ENCODE data around the gene BLMH.

BLMH gene

DNA sequence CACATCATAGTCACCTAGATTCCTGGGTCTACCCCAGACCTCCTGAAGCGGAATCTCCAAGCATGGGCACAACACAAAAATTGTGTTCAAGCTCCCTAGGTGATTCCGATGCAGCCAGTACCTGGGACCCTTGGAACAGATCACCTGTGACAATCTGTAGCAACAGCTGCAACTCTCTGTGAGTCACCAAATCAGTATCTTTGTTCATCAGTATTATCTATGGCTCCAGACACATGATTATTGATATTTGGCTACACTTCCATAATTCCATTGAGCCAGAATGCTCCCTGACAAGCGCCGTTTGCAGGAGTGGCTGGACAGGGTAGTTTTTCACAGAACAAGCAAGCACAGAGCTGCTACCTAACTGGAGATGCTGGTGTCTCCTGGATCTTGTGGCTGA, 72.4 kb downstream of the BLMH start:
- no peak for DNase-seq (ENCODE audit: insufficient read length, low spot score)
- TF ChIP-seq, protein P1, sequence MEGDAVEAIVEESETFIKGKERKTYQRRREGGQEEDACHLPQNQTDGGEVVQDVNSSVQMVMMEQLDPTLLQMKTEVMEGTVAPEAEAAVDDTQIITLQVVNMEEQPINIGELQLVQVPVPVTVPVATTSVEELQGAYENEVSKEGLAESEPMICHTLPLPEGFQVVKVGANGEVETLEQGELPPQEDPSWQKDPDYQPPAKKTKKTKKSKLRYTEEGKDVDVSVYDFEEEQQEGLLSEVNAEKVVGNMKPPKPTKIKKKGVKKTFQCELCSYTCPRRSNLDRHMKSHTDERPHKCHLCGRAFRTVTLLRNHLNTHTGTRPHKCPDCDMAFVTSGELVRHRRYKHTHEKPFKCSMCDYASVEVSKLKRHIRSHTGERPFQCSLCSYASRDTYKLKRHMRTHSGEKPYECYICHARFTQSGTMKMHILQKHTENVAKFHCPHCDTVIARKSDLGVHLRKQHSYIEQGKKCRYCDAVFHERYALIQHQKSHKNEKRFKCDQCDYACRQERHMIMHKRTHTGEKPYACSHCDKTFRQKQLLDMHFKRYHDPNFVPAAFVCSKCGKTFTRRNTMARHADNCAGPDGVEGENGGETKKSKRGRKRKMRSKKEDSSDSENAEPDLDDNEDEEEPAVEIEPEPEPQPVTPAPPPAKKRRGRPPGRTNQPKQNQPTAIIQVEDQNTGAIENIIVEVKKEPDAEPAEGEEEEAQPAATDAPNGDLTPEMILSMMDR (IDR thresholded peaks at IDR 0.05; ENCODE audit: insufficient read depth, missing control alignments) = no peak
- no peak for FAIRE-seq

DNA sequence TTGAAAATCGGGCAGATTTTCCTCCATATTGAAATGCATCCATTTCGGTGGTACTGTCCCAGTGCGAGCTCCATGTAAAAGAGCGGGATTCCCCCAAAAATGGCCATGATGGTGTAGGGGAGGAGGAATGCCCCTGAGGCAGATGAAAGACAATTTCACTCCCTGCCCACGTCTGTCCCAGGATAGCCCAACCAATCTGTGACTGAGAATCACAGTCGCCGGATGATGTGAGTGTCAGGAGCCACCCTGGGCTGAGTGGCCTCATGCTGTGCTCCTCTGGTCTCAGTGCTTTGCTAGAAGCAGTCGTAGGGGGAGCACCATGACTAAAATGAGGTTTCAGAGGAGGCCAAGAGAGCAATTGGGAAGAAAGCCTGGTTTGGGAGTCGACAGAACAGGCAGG, 72.9 kb downstream of the BLMH start:
- FAIRE-seq (no peak), DNase-seq (ENCODE audit: insufficient read length, low spot score) (no peak)
- TF ChIP-seq, protein P1 (IDR thresholded peaks at IDR 0.05; ENCODE audit: insufficient read depth, missing control alignments) = no peak

DNA sequence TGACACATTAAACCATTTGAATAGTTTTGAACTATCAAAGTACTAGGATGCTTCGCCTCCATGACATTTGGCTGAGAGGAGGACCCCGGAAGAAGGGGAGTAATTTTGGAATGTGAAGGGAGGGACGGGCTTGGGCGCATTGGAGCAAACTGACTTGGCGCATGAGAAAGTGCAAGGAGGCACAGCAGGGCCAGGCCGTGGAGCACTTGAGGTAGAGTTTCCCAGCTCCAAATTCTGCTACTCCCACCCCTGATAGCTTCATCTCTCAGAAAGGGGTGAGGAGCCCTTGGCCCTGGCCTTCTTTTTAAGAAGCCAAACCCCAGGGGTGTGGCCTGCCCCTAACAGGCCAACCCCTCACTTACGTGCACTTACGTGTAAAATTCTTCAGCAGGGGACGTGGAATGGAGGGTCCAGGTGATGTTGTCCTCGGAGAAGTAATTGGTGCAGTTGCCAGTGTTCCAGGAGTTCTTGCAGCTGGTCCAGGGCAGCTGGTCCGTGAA, 73.9 kb downstream of the BLMH start:
- TF ChIP-seq, protein P1 (IDR thresholded peaks at IDR 0.05; ENCODE audit: insufficient read depth, missing control alignments) = no peak
- DNase-seq (ENCODE audit: insufficient read length, low spot score) = no peak
- no peak for FAIRE-seq

DNA sequence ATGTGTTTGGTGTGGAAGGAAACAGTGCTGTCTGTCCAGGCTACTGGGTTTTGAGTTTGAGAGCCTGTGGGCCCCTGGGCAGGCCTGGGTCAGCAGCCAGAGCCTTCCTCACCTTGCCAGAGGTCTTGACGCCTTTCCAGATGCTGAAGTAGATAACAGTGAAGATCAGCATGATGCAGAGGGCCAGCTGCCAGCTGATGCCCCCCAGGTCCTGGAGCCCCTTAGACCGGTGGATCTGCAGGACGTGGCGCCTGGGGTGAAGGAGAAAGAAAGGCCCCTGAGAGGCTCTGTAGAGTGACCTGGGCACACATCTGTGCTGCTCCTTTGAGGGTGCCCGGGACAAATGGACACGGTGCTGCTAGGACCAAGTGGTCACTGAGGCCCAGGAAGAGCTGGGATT, 74.7 kb downstream of the BLMH start:
- FAIRE-seq = no peak
- no peak for DNase-seq (ENCODE audit: insufficient read length, low spot score)
- TF ChIP-seq, protein P1 (IDR thresholded peaks at IDR 0.05; ENCODE audit: insufficient read depth, missing control alignments) = no peak

DNA sequence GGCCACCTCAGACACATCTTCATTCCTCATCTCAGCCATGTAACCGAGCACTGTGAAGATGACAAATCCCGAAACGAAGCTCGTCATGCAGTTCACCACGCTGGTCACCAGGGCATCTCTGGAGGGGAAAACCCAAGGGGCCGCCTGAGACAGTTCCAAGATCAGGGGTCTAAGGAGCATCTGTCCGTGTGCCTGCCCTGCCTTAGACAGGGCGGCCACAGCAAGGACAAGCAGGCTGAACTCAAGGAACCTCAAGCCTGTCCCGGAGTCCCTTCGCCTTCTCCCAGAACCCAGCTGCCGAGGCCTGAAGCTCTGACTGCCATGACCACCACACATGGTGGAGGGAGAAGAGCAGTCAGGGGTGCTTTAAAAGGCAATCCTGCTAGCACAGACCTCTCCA, 79.0 kb downstream of the BLMH start:
- no peak for FAIRE-seq
- no peak for DNase-seq (ENCODE audit: insufficient read length, low spot score)
- TF ChIP-seq, protein P1 (IDR thresholded peaks at IDR 0.05; ENCODE audit: insufficient read depth, missing control alignments) = no peak

DNA sequence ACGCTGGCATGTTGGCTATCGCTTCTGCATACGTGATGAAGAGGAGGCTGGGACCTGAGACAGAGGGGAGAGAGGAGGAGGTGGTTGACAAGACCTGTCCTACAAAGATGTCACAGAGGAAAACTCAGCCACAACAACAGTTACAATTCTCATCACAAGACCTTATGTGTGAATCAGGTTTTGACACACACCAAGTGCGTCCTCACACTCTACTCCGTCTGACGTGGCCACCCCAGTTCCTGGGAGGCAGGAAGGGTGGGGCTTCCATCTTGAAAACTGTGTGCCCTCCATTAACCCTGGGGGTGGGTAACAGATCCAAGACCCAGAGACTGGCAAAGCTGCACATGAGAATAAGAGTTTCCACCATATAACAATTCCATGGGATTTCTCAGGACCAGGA, 80.4 kb downstream of the BLMH start:
- TF ChIP-seq, protein P1 (IDR thresholded peaks at IDR 0.05; ENCODE audit: insufficient read depth, missing control alignments) = no peak
- FAIRE-seq = no peak
- DNase-seq (ENCODE audit: insufficient read length, low spot score) = no peak

DNA sequence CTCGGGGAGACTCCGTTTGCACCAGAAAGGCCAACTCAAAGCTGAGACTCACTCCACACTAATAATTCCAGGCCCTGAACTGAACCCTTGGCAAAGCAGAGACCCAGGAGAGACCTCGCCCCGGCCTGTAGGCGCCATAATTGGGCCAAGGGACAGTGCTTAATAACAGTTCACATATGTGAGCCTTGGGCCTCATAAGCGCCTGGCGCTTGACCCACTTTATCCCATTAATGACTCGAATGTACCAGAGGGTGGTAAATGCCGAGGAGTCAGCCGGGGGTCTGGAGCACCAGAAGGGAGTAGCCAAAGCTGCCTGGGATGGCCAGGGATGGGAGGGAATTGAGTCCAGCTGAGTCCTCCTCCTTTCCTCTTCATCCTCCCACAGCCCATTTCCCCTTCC, 80.8 kb downstream of the BLMH start:
- DNase-seq (ENCODE audit: insufficient read length, low spot score) (no peak), FAIRE-seq (no peak)
- TF ChIP-seq, protein P1 (IDR thresholded peaks at IDR 0.05; ENCODE audit: insufficient read depth, missing control alignments) = no peak
